Stimulated activated effector memory CD8-positive, alpha-beta T cell treated with anti-CD3 and anti-CD28 coated beads, Interleukin-12 subunit alpha, Interleukin-12 subunit beta, amount 100 ng/mL, for 72 hours (primary cell): ENCODE measurements around the gene HPS5.
"Not testable (repeated sequence)": the region's sequence is repeated elsewhere in the genome, so short reads cannot be mapped to it uniquely, and the experiment has no call there.

Experiments
- ATAC-seq: fragments of 150-1000 bp; cut with Tn5 transposase; 2 replicates; pipeline ENCODE4 v1.10.0; 2021
- DNase-seq, 2 donors: peaks; one replicate each; pipeline ENCODE4 v3.0.0; 2021 to 2022; ENCODE audit warnings: low spot score in 2 of 2
- H3K27ac Mint-ChIP-seq: one replicate; pipeline ENCODE4 v1.8.0; 2022; ENCODE audit warnings: mild to moderate bottlenecking, mixed read lengths
- H3K36me3 Mint-ChIP-seq: one replicate; pipeline ENCODE4 v1.8.0; 2022; ENCODE audit warnings: mild to moderate bottlenecking, mixed read lengths
- H3K4me1 Mint-ChIP-seq: one replicate; pipeline ENCODE4 v1.8.0; 2022; ENCODE audit warnings: mixed read lengths
- H3K4me3 Mint-ChIP-seq: one replicate; pipeline ENCODE4 v1.8.0; 2022; ENCODE audit warnings: mild to moderate bottlenecking, mixed read lengths
- H3K9me3 Mint-ChIP-seq: one replicate; pipeline ENCODE4 v1.8.0; 2022; ENCODE audit warnings: mixed read lengths

Gene HPS5

GRCh38 chr11:18267335-18268133 lies 54.4 kb downstream of the HPS5 start:
- peak; percentile 81 for ATAC-seq
- H3K9me3 Mint-ChIP-seq, H3K27ac Mint-ChIP-seq, H3K36me3 Mint-ChIP-seq, DNase-seq: not testable (repeated sequence)
- Mint-ChIP-seq H3K4me1 (peaks cover 26% of the 10 kb centered on the region), H3K4me3 (peak overlapping the region; percentile 43)

- ATAC-seq, result no peak
- no peaks in the 10 kb centered on the region for H3K36me3 Mint-ChIP-seq
- no peaks in the 10 kb centered on the region for H3K9me3 Mint-ChIP-seq
- no peak for DNase-seq
- H3K4me3 Mint-ChIP-seq, result no peak within 1 kb of the TSS
- no peak within 1 kb of the TSS for H3K27ac Mint-ChIP-seq
- peaks cover 26% of the 10 kb centered on the region for H3K4me1 Mint-ChIP-seq
These were observed 56.0 kb downstream of the HPS5 start, which contains the start of gene SAA1 for GRCh38 chr11:18265949-18266348. SAA1 (plus strand) TSS chr11:18266264; CDS start chr11:18266888, 624 bp downstream.

GRCh38 chr11:18264677-18265555 lies 57.0 kb downstream of the HPS5 start:
- no peak overlapping the region for H3K4me3 Mint-ChIP-seq
- DNase-seq (no peak), ATAC-seq (no peak)
- no peak overlapping the region for H3K27ac Mint-ChIP-seq
- H3K9me3 Mint-ChIP-seq, result no peaks in the 10 kb centered on the region
- H3K36me3 Mint-ChIP-seq, result no peaks in the 10 kb centered on the region
- peaks cover 26% of the 10 kb centered on the region for H3K4me1 Mint-ChIP-seq

GRCh38 chr11:18264035-18264434 lies 57.9 kb downstream of the HPS5 start:
- no peak for DNase-seq

GRCh38 chr11:18262681-18263350 lies 59.1 kb downstream of the HPS5 start:
- H3K9me3 Mint-ChIP-seq, ATAC-seq, H3K4me3 Mint-ChIP-seq, H3K36me3 Mint-ChIP-seq, H3K27ac Mint-ChIP-seq: not testable (repeated sequence)
- peak in 1 of 2 donors; percentile 7 for DNase-seq
- peaks cover 21% of the 10 kb centered on the region for H3K4me1 Mint-ChIP-seq

More at GRCh38 chr11:18264035-18264434, 57.9 kb downstream of the HPS5 start:
- no peak overlapping the region for H3K4me3 Mint-ChIP-seq
- no peaks in the 10 kb centered on the region for H3K36me3 Mint-ChIP-seq
- peak; percentile 54 for ATAC-seq
- H3K9me3 Mint-ChIP-seq, result no peaks in the 10 kb centered on the region
- H3K27ac Mint-ChIP-seq, result no peak overlapping the region
- peaks cover 26% of the 10 kb centered on the region for H3K4me1 Mint-ChIP-seq

GRCh38 chr11:18261721-18262120 lies 60.2 kb downstream of the HPS5 start:
- ATAC-seq (no peak), DNase-seq (peak in 1 of 2 donors; percentile 22)
- no peaks in the 10 kb centered on the region for H3K9me3 Mint-ChIP-seq
- no peak overlapping the region for H3K27ac Mint-ChIP-seq
- H3K4me3 Mint-ChIP-seq, result no peak overlapping the region
- H3K36me3 Mint-ChIP-seq, result no peaks in the 10 kb centered on the region
- H3K4me1 Mint-ChIP-seq, result peaks cover 18% of the 10 kb centered on the region

- Mint-ChIP-seq H3K36me3 (no peaks in the 10 kb centered on the region), H3K4me3 (no peak overlapping the region), H3K4me1 (peaks cover 7% of the 10 kb centered on the region), H3K27ac (no peak overlapping the region), H3K9me3 (no peaks in the 10 kb centered on the region)
- peak in 1 of 2 donors; percentile 10 for DNase-seq
- ATAC-seq, result no peak
These were observed 62.7 kb downstream of the HPS5 start for GRCh38 chr11:18259259-18259658.

GRCh38 chr11:18254781-18255361 lies 67.1 kb downstream of the HPS5 start:
- no peaks in the 10 kb centered on the region for H3K4me1 Mint-ChIP-seq
- H3K4me3 Mint-ChIP-seq, result no peak overlapping the region
- H3K9me3 Mint-ChIP-seq, result no peaks in the 10 kb centered on the region
- no peaks in the 10 kb centered on the region for H3K36me3 Mint-ChIP-seq
- no peak for ATAC-seq
- DNase-seq, result peak in 1 of 2 donors; percentile 36
- H3K27ac Mint-ChIP-seq, result no peak overlapping the region

- DNase-seq, result peak in 1 of 2 donors; percentile 46
- no peaks in the 10 kb centered on the region for H3K9me3 Mint-ChIP-seq
- H3K27ac Mint-ChIP-seq, result no peak overlapping the region
- H3K4me1 Mint-ChIP-seq, result no peaks in the 10 kb centered on the region
- no peak for ATAC-seq
- H3K36me3 Mint-ChIP-seq, result no peaks in the 10 kb centered on the region
- no peak overlapping the region for H3K4me3 Mint-ChIP-seq
These were observed 68.1 kb downstream of the HPS5 start for GRCh38 chr11:18253778-18254338.

GRCh38 chr11:18253233-18253632 lies 68.7 kb downstream of the HPS5 start:
- H3K4me3 Mint-ChIP-seq, result no peak overlapping the region
- no peak overlapping the region for H3K27ac Mint-ChIP-seq
- H3K4me1 Mint-ChIP-seq, result no peaks in the 10 kb centered on the region
- H3K36me3 Mint-ChIP-seq, result no peaks in the 10 kb centered on the region
- DNase-seq (no peak), ATAC-seq (no peak)
- no peaks in the 10 kb centered on the region for H3K9me3 Mint-ChIP-seq

GRCh38 chr11:18248561-18248960 lies 73.4 kb downstream of the HPS5 start, which contains the start of gene SAA2:
SAA2 (minus strand) TSS chr11:18248668; CDS start chr11:18248011, 657 bp downstream.
- Mint-ChIP-seq H3K27ac (peak within 1 kb of the TSS; percentile 67), H3K4me3 (no peak within 1 kb of the TSS), H3K36me3 (peaks cover 6% of the 10 kb centered on the region), H3K9me3 (no peaks in the 10 kb centered on the region), H3K4me1 (peaks cover 19% of the 10 kb centered on the region)
- ATAC-seq (no peak), DNase-seq (peak in 1 of 2 donors; percentile 37)

GRCh38 chr11:18247191-18247581 lies 74.8 kb downstream of the HPS5 start:
- peak overlapping the region; percentile 83 for H3K27ac Mint-ChIP-seq
- H3K4me3 Mint-ChIP-seq, result peak overlapping the region; percentile 77
- ATAC-seq (peak; percentile 54), DNase-seq (peak in 1 of 2 donors; percentile 0)
- peaks cover 19% of the 10 kb centered on the region for H3K4me1 Mint-ChIP-seq
- not testable (repeated sequence) for H3K36me3 Mint-ChIP-seq, H3K9me3 Mint-ChIP-seq

- not testable (repeated sequence) for H3K9me3 Mint-ChIP-seq, H3K36me3 Mint-ChIP-seq
- peak overlapping the region; percentile 83 for H3K27ac Mint-ChIP-seq
- H3K4me3 Mint-ChIP-seq, result peak overlapping the region; percentile 77
- DNase-seq (peak; percentile 11 to 65), ATAC-seq (peak; percentile 85)
- H3K4me1 Mint-ChIP-seq, result peaks cover 19% of the 10 kb centered on the region
These were observed 75.4 kb downstream of the HPS5 start for GRCh38 chr11:18246379-18247190.

GRCh38 chr11:18245396-18245795 lies 76.5 kb downstream of the HPS5 start:
- peak in 1 of 2 donors; percentile 49 for DNase-seq
- ATAC-seq, result no peak
- peaks cover 19% of the 10 kb centered on the region for H3K4me1 Mint-ChIP-seq
- no peak overlapping the region for H3K27ac Mint-ChIP-seq
- H3K9me3 Mint-ChIP-seq, result no peaks in the 10 kb centered on the region
- H3K36me3 Mint-ChIP-seq, result peaks cover 6% of the 10 kb centered on the region
- no peak overlapping the region for H3K4me3 Mint-ChIP-seq
